Ovary (tissue), 3 donors: ENCODE measurements around the gene CCDC12.

Experiments
- POLR2A ChIP-seq: fragments of 450-650 bp; IDR thresholded peaks from one replicate; pipeline ENCODE4 v1.6.1; 2017; ENCODE audit warnings: antibody characterized with exemption, mild to moderate bottlenecking, moderate library complexity
- TF ChIP-seq, protein P1 (sequence below), 3 donors: fragments of 450-650 bp in 2 of 3; fragments of 200-600 bp in 1 of 3; IDR thresholded peaks; one replicate each; pipeline versions ENCODE4 v1.5.1 to v1.8.0; 2016 to 2022; ENCODE audit warnings: antibody characterized with exemption in 3 of 3, mild to moderate bottlenecking in 1 of 3
- donor health status: DM: no; HTN: no; CAD: no.

DNA sequence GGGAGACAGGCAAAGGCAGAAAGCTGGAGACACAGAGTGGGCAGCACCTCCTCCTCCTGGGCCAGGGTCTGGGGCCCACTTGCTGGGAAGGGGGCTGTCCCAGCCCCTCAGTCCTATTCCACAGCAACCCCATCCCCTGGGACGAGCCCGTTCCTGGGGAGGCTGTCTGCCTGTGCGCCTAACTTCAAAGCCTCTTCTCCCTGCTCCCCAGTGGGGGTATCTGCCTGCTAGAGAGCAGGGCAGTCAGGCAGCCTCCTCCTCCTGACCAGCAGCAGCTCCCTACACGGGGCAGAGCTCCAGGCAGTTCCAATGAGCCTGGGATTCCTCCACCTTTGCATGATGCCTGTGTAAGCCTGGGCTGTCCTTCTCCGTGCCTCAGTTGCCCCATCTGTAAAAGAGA is 92.1 kb downstream of the CCDC12 start:
- TF ChIP-seq POLR2A = no peak
- TF ChIP-seq, protein P1, sequence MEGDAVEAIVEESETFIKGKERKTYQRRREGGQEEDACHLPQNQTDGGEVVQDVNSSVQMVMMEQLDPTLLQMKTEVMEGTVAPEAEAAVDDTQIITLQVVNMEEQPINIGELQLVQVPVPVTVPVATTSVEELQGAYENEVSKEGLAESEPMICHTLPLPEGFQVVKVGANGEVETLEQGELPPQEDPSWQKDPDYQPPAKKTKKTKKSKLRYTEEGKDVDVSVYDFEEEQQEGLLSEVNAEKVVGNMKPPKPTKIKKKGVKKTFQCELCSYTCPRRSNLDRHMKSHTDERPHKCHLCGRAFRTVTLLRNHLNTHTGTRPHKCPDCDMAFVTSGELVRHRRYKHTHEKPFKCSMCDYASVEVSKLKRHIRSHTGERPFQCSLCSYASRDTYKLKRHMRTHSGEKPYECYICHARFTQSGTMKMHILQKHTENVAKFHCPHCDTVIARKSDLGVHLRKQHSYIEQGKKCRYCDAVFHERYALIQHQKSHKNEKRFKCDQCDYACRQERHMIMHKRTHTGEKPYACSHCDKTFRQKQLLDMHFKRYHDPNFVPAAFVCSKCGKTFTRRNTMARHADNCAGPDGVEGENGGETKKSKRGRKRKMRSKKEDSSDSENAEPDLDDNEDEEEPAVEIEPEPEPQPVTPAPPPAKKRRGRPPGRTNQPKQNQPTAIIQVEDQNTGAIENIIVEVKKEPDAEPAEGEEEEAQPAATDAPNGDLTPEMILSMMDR (IDR thresholded peaks at IDR 0.05) = no peak
